Astrocyte of the hippocampus (primary cell): ENCODE data around the gene KIAA0930.
A peak's percentile ranks its signal among the peaks of the same experiment; 100 is the strongest.

Experiments
- DNase-seq: peaks from one replicate; pipeline ENCODE4 v3.0.0; 2011; ENCODE audit warnings: low read depth, low spot score

Gene KIAA0930

DNA sequence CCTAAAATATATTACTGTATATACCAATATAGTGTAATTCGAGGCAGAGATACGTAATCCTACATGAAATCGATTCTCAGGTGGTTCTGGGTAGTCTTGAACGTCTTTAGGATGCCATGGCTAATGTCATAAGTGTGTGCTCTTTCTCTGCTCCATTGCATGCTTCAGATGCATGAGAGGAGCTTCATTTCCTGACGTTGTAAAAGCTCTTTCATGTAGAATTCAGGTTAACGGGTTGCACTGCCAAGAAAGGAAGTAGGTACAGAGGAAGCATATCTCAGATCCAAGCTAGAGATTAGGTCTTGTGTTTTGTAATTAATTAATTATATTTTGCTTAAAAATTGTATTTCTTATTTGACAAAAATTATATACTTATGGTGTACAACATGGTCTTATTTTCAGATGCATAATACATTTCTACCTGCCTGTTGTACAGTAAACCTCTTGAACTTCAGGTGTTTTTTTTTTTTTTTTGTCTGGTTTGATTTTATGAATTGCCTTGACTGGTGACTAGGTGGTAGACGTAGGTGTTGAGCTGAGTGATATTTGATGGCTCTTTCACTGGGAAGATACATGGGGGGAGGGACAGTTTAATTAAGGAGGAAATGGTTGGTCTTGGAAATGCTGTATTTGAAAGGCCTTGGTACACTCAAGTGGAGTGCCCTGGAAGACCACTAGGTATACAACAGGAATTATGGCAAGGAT lies 67.7 kb downstream of the KIAA0930 start:
- no peak for DNase-seq

DNA sequence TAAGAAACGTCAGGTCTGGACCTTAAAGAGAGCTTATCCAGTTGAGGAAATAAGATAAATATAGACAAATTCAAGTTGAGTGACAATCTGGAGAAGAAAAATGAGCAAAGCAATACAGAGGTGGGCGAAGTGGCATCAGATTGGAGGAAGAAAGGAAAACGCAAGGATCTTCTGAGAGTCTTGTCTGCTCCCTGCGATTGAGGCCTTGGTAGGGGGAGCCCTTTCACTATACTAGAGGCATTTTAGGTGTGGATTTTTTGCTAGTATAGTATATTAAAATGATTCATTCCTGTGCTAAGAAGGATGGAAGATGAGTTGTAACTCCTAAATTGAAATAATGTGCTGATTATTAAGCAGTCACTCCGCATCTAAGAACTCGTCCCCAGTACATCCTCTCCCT lies 68.9 kb downstream of the KIAA0930 start:
- DNase-seq = no peak

DNA sequence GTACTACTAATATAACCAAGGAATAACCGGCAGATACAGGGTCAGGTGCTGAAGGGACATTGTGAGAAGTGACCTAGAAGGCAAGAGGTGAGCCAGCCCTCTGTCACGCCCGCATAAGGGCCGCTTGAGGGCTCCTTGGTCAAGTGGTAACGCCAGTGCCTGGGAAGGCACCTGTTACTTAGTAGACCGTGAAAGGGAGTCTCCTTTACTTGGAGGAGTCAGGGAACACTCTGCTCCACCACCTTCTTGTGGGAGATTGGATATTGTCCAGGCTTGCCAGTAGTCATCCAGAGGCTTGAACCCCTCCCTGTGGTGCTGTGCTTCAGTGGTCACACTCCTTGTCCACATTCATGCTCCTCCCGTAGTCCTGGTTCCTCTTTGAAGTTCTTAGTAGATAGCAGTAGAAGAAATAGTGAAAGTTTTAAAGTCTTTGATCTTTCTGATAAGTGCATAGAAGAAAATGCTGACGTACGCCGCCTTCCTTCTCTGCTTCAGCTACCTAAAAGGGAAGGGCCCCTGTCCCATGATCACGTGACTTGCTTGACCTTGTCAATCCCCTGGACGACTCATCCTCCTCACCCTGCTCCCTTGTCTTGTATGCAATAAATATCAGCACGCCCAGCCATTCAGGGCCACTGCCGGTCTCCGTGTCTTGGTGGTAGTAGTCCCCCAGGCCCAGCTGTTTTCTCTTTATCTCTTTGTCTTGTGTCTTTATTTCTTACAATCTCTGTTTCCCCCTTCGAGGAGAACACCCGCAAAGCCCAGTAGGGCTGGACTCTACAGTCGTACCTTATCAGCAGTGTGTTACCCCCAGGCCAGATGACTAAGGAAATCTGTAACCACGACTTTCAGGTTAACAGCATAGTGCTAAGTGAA lies 70.9 kb downstream of the KIAA0930 start:
- peak; percentile 34 for DNase-seq

DNA sequence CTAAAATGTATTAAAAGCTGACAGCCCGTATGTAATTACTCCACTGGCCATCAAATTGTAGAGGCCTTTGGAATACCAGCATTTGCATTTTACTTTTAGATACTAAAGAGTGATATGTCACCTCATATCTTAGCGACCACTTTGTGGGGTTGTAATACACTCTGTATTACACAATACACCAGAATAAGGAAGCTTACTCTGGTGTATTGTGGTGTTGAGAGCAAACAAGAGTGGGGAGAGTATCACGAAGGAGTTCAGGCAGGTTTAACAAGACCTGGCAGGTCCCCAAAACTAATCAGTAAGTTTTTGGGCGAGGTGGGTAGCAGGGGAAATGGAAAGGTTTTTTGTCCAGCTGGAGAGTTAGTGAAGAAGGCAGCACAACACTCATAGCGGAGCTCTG lies 73.8 kb downstream of the KIAA0930 start:
- DNase-seq = no peak

DNA sequence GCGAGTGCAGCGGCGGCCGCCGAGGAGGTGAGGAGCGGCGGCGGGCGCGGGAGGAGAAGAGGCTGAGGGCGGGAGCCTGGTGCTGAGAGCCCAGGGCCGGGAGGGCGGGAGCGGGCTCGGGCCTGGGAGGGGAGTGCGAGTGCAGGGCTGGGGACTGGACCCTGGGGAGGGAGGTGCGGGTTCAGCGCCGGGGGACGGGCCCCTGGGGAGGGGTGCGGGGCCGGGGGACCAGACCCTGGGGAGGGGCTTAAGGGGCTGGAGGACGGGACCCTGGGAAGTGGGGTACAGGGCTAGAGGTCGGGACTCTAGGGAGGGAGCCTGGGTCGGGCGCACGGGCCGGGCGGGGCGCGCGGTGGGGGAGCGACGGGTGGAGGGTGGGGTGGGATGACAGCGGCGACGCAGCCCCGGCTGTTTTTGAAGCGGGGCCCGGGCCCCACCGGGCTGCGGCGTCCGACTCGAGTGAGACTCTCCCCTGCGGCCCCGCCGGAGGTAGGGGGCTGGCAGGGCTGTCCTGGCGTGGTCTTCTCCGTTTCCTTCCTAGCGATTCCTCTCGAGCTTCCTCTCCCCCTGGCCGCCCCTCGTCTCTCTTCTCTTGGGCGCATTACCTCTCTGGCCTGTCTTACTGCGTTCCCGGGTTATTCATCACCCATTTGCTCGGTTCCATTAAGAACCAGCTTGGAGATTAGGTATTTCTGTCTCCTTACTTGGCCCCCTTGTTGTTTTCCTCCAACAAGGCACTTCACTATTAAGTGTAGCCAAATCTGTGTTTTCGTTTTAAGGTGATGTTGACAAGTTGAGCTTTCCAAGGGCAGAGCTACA lies 76.2 kb downstream of the KIAA0930 start:
- peak; percentile 44 for DNase-seq

DNA sequence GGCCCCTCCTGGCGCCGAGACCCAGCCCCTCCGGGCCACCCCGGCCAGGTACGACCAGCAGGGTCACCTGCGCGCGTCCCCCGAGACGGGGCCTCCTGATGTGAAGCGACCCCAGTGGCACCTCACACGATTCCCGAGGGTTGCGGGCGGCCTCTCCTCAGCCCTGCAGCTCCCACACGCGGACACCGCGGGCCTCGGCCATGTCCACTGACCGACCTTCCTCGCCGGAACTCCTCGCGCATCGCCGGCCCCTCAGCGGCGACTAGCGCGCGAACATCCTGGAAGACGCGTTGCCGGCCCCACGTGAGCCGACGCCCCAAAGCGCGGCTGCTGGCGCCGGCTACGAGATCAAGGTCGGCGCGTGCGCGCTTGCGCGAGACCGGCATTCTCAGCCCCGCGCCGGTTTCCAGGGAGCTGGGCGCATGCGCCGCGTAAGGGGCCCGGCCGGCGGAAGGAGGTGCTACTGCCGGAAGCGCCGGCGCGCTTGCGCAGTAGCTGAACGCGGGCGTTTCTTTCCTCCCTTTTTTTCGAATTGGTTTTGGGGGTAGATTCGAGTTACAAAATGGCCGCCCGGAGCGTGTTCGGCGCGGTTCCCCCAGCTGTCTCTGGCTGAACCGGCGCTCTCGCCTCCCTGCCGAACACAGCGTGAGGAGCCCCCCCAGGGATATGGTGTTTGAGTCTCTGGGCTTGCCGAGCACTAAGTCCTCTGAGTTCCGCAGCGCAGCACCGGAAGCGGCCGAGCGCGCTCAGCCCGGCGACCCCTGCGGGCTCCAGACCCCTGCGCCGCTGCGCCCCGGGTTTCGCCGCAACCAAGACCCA lies 77.0 kb downstream of the KIAA0930 start, which contains the start of gene NUP50:
Gene NUP50 (plus strand): TSS at position 475 of the 819 bp plus-strand sequence. CDS start 4,253 bp downstream, outside the sequence.
- DNase-seq = peak; percentile 99

DNA sequence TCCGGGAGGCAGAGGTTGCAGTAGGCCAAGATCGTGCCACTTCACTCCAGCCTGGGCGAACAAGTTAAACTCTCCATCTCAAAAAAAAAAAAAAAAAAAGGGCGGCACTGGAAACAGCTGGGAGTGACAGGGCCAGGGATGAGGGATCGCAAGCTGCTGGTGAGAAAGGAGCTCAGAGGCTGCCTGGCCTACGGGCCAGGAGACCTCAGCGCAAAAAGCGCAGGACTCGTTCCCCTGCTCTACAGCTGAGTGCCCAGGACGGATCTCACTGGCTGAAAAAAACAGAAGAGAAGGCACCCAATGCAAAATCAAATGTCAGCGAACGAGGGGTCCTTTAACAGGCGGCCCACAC lies 77.6 kb downstream of the KIAA0930 start:
- peak; percentile 63 for DNase-seq

DNA sequence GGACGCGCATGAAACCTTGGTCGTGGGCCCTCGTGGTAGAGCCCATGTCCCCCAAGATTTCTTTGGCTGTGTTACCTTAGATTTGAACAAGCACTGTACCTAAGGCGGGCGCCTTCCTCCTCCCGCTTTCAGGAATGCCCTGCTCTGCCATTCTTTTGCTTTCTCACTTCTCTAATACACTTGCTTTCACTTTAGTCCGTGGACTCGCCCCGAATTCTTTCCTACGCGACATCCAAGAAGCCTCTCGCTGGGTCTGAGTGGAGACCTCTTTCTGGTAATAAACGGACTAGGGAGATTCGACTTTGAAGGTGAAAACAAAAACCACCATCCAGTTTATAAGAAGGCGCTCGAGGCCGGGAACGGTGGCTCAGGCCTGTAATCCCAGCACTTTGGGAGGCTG lies 78.2 kb downstream of the KIAA0930 start:
- DNase-seq = peak; percentile 40

DNA sequence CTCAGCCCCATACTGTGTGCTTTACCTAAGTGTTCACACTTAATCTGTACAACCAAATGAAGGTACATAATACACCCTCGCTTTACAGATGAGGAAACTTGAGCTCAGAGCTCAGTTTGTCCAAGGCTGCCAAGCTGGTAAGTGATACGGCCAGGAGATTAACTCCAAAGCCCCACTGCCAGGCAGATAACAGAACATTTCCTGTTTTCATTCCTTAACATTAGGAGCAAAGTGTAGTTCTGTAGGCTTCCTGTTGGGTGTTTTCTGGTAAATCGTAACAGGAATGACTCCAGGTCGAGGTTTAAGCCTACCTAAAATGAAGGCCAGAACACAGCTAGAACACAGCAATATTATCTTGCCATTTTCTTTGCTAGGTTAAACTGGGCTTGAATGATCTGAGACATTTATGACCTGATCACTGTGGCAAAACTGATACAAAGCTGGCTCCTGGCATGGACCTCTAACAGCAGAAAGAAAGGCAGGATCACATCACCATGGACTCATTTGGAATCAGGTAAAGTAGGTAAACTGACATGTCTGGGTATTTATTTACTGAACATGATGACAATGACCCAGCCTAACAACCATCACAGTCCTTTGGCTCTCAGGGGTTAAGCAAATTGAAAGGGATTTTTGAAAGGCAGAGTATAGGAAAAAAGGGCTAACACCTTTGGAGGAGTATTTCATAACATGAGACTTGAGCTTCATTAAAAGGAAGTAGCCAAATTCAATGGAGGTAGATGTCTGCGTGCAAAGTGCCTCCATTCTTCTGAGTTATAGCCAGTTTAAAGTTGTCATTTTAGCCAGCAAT lies 80.8 kb downstream of the KIAA0930 start:
- DNase-seq = peak; percentile 20

DNA sequence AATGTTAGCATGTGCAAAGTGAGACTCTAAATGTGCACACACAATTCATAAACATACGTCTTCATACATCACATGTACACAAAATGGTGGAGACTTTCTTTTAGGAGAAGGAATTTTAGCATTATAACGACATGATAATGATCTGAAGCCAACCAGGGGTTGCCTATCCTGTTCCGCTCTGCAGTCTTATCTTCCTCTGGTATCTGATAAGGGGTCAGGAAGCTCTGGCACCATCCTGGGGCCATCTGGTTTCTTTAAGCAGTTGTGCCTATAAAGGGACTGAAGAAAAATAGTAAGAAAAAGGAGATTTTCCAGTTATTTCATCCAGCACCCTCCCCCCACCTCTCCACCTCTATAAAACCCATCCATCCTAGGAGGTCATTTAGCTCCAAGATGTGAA lies 82.8 kb downstream of the KIAA0930 start:
- no peak for DNase-seq

DNA sequence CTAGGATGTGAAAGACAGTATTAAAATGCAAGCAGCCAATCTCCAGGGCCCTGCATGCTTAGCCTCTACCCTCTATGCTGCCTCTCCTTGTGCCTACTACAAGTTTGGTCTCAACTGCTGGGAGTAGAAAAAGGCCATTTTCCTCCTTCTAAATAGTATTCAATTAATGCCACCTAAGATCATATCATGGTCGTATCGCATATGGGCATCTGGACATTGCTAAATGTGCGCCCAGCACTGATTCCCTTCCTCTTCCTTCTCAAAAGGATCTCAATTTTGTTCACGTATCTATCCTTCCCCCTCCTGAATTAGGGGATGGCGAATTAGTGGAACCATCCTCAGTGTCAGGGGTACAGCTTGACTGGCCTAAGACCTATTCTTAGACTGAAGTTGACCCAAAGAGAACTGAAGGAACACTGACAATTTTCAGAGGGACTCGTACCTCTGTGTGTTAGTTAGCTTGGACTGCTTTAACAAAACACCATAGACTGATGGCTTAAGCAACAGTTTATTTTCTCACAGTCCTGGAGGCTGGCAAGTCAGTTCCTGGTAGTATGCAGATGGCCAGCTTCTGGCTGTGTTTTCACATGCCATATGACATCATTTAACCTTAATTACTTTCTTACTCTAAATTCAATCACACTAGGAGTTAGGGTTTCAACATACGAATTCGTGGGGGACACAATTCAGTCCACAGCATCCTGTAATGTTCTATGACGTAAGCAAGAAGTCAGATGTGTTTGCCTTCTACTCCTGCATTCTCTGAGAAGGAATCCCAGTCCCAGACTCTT lies 85.4 kb downstream of the KIAA0930 start:
- DNase-seq = no peak

DNA sequence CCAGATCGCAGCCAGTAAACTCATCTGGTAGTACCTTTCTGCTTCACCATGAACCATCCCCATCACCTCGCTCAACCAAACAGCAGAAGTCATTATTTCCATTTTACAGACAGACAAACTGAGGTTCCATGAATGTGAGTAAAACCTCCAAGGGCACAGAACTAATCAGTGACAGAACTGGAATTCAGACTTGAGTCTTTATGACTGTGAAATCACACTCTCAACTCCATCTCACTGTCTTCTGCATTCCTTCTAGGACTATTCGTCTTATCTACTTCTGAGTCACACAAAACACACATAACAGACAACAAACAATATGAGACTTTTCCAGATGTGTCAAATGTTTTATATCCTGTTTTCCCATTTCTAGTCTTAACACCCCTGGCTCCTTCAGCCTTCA lies 86.3 kb downstream of the KIAA0930 start:
- DNase-seq = peak; percentile 11

DNA sequence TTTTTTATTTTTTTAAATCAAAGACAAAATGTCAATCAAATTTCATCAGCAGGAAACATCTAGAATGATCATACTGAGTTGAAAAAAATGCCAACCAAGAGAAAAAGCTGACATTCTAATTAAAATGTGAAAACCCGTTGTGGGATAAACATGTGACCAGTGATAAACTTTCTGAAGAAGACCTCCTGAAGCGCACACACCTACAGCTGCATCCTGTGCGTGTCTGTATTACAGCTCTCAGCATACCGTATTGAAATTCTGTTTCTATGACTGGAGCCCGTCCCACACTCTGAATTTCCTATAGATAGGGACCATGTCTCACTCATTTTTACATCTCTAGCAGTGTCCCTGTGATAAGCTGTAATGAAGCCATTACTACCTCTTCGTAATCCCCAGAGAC lies 89.2 kb downstream of the KIAA0930 start:
- no peak for DNase-seq

DNA sequence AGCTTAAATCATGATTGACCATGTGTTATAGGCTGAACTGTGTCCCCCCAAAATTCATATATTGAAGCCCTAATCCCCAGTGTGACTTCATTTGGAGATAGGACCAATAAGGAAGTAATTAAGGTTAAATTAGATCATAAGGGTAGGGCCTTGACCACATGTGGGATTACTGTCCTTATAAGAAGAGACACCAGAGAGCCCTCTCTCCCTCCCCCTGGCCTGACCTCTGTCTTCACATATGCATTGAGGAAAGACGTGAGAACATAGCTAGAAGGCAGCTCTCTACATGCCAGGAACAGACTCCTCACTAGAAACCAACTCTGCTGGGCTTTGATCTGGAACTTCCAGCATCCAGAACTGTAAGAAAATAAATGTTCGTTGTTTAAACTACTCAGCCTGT lies 90.6 kb downstream of the KIAA0930 start:
- no peak for DNase-seq

DNA sequence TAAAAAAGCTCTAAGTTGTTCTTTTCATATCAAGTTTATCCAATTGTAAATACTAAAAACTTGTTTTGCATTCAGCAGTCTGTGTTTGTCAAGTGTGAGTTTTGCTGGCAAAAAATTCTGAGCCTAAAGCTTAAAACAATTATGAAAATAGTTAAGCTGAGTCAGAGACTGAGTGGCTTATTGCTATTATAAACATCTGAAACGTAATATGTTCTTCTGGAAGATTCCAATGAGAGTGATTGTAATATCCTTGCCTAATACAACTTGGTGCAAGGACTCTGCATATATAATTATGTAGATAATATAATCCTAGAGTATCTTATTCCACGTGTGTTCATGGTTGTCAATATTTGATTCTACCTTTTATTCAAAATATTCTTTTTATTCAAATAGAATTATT lies 91.0 kb downstream of the KIAA0930 start:
- no peak for DNase-seq

DNA sequence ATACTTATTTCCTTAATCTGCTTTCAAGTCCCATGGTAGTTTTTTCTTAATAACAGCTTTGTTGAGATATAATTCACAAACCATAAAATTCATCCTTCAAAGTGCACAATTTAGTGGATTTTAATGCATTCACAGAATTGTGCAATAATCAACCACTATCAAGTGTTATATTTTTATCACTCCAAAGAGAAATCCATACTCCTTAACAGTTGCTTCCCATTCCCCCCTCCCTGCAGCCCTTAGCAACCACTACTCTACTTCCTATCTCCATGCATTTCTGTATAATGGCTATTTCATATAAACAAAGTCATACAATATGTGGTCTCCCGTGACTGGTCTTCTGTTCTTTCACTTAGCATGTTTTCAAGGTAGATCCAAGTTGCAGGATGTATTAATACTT lies 95.8 kb downstream of the KIAA0930 start:
- DNase-seq = no peak

DNA sequence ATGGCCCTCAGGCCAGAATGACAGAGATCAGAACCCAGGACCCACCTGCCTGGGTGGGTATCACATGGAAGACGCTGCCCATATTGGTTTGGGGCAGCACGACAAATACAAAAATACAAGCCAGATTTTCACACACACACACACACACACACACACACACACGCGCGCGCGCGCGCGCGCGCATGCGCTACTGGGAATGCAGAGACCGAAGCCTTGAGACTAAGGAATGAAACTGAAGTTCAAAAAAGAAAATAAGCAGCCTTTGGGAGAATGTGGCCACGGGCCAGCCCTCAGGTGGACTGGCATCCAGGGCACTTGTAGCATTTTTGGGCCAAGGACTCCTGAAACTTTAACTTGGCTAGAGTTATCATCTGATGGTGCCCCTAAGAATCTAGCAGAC lies 98.3 kb downstream of the KIAA0930 start:
- no peak for DNase-seq
